CD14-positive monocyte (primary cell): ENCODE data around the gene MYH7B. TPM values are rescaled to one million over a fixed set of nuclear protein-coding genes. Genes with fewer than 3 reads are reported as not detected.
A peak's percentile ranks its signal among the peaks of the same experiment; 100 is the strongest.

Experiments
- DNase-seq, 3 donors: peaks; one replicate each; pipeline ENCODE4 v3.0.0-alpha.2; 2011 to 2022
- H2AFZ ChIP-seq: 2 replicates; pipeline ENCODE4 v1.6.0; 2012; ENCODE audit warnings: mild to moderate bottlenecking, low read depth, low read length, inconsistent platforms; ENCODE audit not compliant: insufficient read depth, poor library complexity, severe bottlenecking
- H3K27ac ChIP-seq, 2 donors: 1 replicate in 1 of 2; 2 replicates in 1 of 2; pipeline ENCODE4 v1.5.1; 2012 to 2013; ENCODE audit warnings: low read length in 2 of 2, control low read depth in 1 of 2, inconsistent platforms in 1 of 2, low read depth in 1 of 2, mild to moderate bottlenecking in 1 of 2
- H3K27me3 ChIP-seq, 2 donors: one replicate each; pipeline versions ENCODE4 v1.6.0 to v1.6.1; 2011 to 2013; ENCODE audit warnings: low read length in 2 of 2; ENCODE audit not compliant: control insufficient read depth in 2 of 2, insufficient read depth in 2 of 2
- H3K36me3 ChIP-seq, 2 donors: replicated peaks in 1 of 2; 1 replicate in 1 of 2; 2 replicates in 1 of 2; pipeline versions ENCODE4 v1.5.1 to v1.6.1; 2012 to 2013; ENCODE audit warnings: low read length in 2 of 2, control low read depth in 1 of 2, inconsistent platforms in 1 of 2, mild to moderate bottlenecking in 1 of 2; ENCODE audit not compliant: insufficient read depth in 2 of 2, control insufficient read depth in 1 of 2
- H3K4me1 ChIP-seq, 2 donors: 1 replicate in 1 of 2; 2 replicates in 1 of 2; pipeline versions ENCODE4 v1.5.1 to v1.6.1; 2012 to 2013; ENCODE audit warnings: low read length in 2 of 2, control low read depth in 1 of 2, inconsistent platforms in 1 of 2, mild to moderate bottlenecking in 1 of 2, moderate library complexity in 1 of 2; ENCODE audit not compliant: insufficient read depth in 2 of 2, control insufficient read depth in 1 of 2
- H3K4me2 ChIP-seq: replicated peaks from 2 replicates; pipeline ENCODE3; 2012; ENCODE audit warnings: low read length, moderate library complexity, mild to moderate bottlenecking; ENCODE audit not compliant: poor library complexity, severe bottlenecking; ENCODE audit errors: extremely low read depth
- H3K4me3 ChIP-seq, 3 experiments: fragments of 200-600 bp in 1 of 3; sonication (generic) in 1 of 3; replicated peaks in 1 of 3; 1 replicate in 2 of 3; 2 replicates in 1 of 3; pipeline ENCODE4 v1.5.1; 2011 to 2013; ENCODE audit warnings: low read length in 3 of 3, mild to moderate bottlenecking in 3 of 3, control low read depth in 2 of 3, low read depth in 2 of 3, inconsistent platforms in 1 of 3, moderate library complexity in 1 of 3
- H3K79me2 ChIP-seq: 2 replicates; pipeline ENCODE4 v1.6.0; 2012; ENCODE audit warnings: mild to moderate bottlenecking, control low read depth, inconsistent platforms, low read length, moderate library complexity; ENCODE audit not compliant: insufficient read depth
- H3K9ac ChIP-seq: 2 replicates; pipeline ENCODE4 v1.6.0; 2017; ENCODE audit warnings: low read length, mild to moderate bottlenecking; ENCODE audit not compliant: insufficient read depth, poor library complexity, severe bottlenecking
- H3K9me3 ChIP-seq, 2 donors: replicated peaks in 1 of 2; 1 replicate in 1 of 2; 2 replicates in 1 of 2; pipeline versions ENCODE4 v1.5.1 to v1.6.1; 2012 to 2013; ENCODE audit warnings: low read length in 2 of 2, control low read depth in 1 of 2; ENCODE audit not compliant: control insufficient read depth in 1 of 2, insufficient read depth in 1 of 2
- H4K20me1 ChIP-seq: 2 replicates; pipeline ENCODE4 v1.6.0; 2012; ENCODE audit warnings: mild to moderate bottlenecking, low read length, control low read depth, moderate library complexity; ENCODE audit not compliant: insufficient read depth
- H3K27ac Mint-ChIP-seq, 7 donors: one replicate each; pipeline ENCODE4 v1.8.0; 2020; ENCODE audit warnings: mild to moderate bottlenecking in 7 of 7, mixed read lengths in 7 of 7, moderate library complexity in 6 of 7, inconsistent platforms in 2 of 7
- H3K27me3 Mint-ChIP-seq, 3 donors: one replicate each; pipeline ENCODE4 v1.8.0; 2021 to 2022; ENCODE audit warnings: low read depth in 3 of 3, mild to moderate bottlenecking in 3 of 3, mixed read lengths in 3 of 3, moderate library complexity in 3 of 3, inconsistent platforms in 1 of 3
- H3K36me3 Mint-ChIP-seq, 2 donors: one replicate each; pipeline ENCODE4 v1.8.0; 2020; ENCODE audit warnings: mixed read lengths in 2 of 2, inconsistent platforms in 1 of 2, mild to moderate bottlenecking in 1 of 2
- H3K4me1 Mint-ChIP-seq: one replicate; pipeline ENCODE4 v1.8.0; 2020; ENCODE audit warnings: mild to moderate bottlenecking, mixed read lengths
- H3K4me3 Mint-ChIP-seq, 2 donors: one replicate each; pipeline ENCODE4 v1.8.0; 2020; ENCODE audit warnings: mild to moderate bottlenecking in 2 of 2, mixed read lengths in 2 of 2, moderate library complexity in 1 of 2
- H3K9me3 Mint-ChIP-seq, 7 donors: one replicate each; pipeline ENCODE4 v1.8.0; 2020 to 2022; ENCODE audit warnings: mixed read lengths in 7 of 7, mild to moderate bottlenecking in 6 of 7, moderate library complexity in 6 of 7, inconsistent platforms in 2 of 7
- CTCF ChIP-seq: fragments of 200-600 bp; IDR thresholded peaks from one replicate; pipeline ENCODE4 v1.8.0; 2022; ENCODE audit warnings: antibody characterized with exemption, mild to moderate bottlenecking
- WGBS: methylation state at CpG from one replicate; pipeline ENCODE4 v1.1.5; 2013; ENCODE audit warnings: missing lambda C conversion rate; ENCODE audit not compliant: insufficient coverage; 5-methylcytosine and 5-hydroxymethylcytosine counted together
- intact Hi-C, 2 donors: fragments of 100-400 bp; cut with micrococcal nuclease; formaldehyde crosslinking; loops; one replicate each; pipeline versions ENCODE4 v1.15.0 to v1.15.1; 2023
- polyA plus RNA-seq, 3 donors: library from polyadenylated mRNA; depleted of rRNA in 1 of 3; unstranded in 2 of 3; stranded (reverse) in 1 of 3; fragments of 300-500 nt in 2 of 3; fragments of >200 nt in 1 of 3; fragmentation: Illumina TruSeq in 2 of 3; gene quantifications; 1 replicate in 2 of 3; 2 replicates in 1 of 3; pipeline ENCODE4 v1.2.3, GENCODE V29; 2012 to 2021

The MYH7B gene
- polyA plus RNA-seq, 3 donors = 0.75 TPM; not detected in 2

DNA sequence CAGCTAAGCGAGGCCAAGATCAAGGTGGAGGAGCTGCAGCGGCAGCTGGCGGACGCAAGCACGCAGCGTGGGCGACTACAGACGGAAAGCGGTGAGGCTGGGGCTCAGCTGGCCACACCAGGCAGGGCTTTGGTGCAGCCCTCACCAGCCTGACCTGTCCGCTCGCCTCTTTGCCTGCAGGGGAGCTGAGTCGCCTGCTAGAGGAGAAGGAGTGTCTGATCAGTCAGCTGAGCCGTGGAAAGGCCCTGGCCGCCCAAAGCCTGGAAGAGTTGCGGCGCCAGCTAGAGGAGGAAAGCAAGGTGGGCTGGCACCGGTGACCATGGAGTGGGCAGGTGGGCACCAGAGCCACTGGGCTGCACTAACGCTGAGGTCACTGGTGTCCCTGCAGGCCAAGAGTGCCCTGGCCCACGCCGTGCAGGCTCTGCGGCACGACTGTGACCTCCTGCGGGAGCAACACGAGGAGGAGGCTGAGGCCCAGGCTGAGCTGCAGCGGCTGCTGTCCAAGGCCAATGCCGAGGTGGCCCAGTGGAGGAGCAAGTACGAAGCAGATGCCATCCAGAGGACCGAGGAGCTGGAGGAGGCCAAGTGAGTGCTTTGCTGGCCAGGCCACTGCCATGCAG is 42.8 kb downstream of the MYH7B start:
- intact Hi-C loops = no loop called here
- peaks cover 0 to 2% (median 0%) of the 10 kb centered on the region in 7 donors for H3K9me3 Mint-ChIP-seq
- no peak overlapping the region for H2AFZ ChIP-seq
- H3K4me1 ChIP-seq = no peaks in the 10 kb centered on the region
- H3K9ac ChIP-seq = no peak overlapping the region
- TF ChIP-seq CTCF = no peak
- no peak overlapping the region for H3K4me3 Mint-ChIP-seq
- peaks cover 22% of the 10 kb centered on the region for H4K20me1 ChIP-seq
- H3K27ac ChIP-seq = no peak overlapping the region
- H3K9me3 ChIP-seq = no peaks in the 10 kb centered on the region
- H3K27me3 Mint-ChIP-seq = peaks cover 0 to 5% (median 0%) of the 10 kb centered on the region in 3 donors
- peaks cover 88 to 98% of the 10 kb centered on the region in 2 donors for H3K36me3 Mint-ChIP-seq
- H3K4me2 ChIP-seq = no peak overlapping the region
- 98% methylated on average over 24 of the region's 28 CpGs for WGBS
- H3K27me3 ChIP-seq = no peaks in the 10 kb centered on the region
- H3K36me3 ChIP-seq = peaks cover 82 to 98% of the 10 kb centered on the region in 2 donors
- H3K4me1 Mint-ChIP-seq = no peaks in the 10 kb centered on the region
- peak overlapping the region in 2 of 7 donors; percentile 27 to 67 for H3K27ac Mint-ChIP-seq
- H3K4me3 ChIP-seq = no peak overlapping the region
- no peaks in the 10 kb centered on the region for H3K79me2 ChIP-seq
- no peak for DNase-seq

DNA sequence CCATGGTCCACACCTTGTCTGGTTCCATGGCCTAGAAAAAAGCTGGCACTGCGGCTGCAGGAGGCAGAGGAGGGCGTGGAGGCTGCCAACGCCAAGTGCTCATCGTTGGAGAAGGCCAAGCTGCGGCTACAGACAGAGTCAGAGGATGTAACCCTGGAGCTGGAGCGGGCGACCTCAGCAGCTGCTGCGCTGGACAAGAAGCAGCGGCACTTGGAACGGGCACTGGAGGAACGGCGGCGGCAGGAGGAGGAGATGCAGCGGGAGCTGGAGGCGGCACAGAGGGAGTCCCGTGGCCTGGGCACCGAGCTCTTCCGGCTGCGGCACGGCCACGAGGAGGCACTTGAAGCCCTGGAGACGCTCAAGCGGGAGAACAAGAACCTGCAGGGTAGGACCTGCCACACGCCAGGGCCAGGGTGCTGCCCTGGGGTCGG is 43.4 kb downstream of the MYH7B start:
- Mint-ChIP-seq H3K27ac (peak overlapping the region in 1 of 7 donors; percentile 79), H3K4me3 (no peak overlapping the region), H3K36me3 (peaks cover 86 to 96% of the 10 kb centered on the region in 2 donors), H3K4me1 (no peaks in the 10 kb centered on the region), H3K9me3 (peaks cover 0 to 2% (median 0%) of the 10 kb centered on the region in 7 donors), H3K27me3 (peaks cover 0 to 5% (median 0%) of the 10 kb centered on the region in 3 donors)
- Histone ChIP-seq H3K9ac (no peak overlapping the region), H2AFZ (no peak overlapping the region), H4K20me1 (peaks cover 24% of the 10 kb centered on the region), H3K9me3 (no peaks in the 10 kb centered on the region), H3K27ac (no peak overlapping the region), H3K4me2 (no peak overlapping the region), H3K27me3 (no peaks in the 10 kb centered on the region), H3K36me3 (peaks cover 86 to 98% of the 10 kb centered on the region in 2 donors), H3K79me2 (no peaks in the 10 kb centered on the region), H3K4me1 (no peaks in the 10 kb centered on the region), H3K4me3 (no peak overlapping the region)
- WGBS = 97% methylated on average over 25 of the region's 25 CpGs
- no peak for TF ChIP-seq CTCF
- no peak for DNase-seq
- intact Hi-C loops = no loop called here
